ENCODE data around the gene VPS16. TPM values are rescaled to one million over a fixed set of nuclear protein-coding genes. Genes with fewer than 3 reads are reported as not detected.

The VPS16 gene
- total RNA-seq, 1 experiment from 2014 or later, result 26.2 TPM

- no peak for TF ChIP-seq JAZF1 (CRISPR knock-in tag; IDR thresholded peaks at IDR 0.05)
- TF ChIP-seq OVOL2 (CRISPR knock-in tag; IDR thresholded peaks at IDR 0.05; ENCODE audit: borderline replicate concordance), result no peak
- no peak for TF ChIP-seq CREM (CRISPR knock-in tag; IDR thresholded peaks at IDR 0.05)
- no peak for TF ChIP-seq MAX (CRISPR knock-in tag; IDR thresholded peaks at IDR 0.05)
- TF ChIP-seq ESRRA (CRISPR knock-in tag; IDR thresholded peaks at IDR 0.05; ENCODE audit: borderline replicate concordance), result no peak
- no peak for TF ChIP-seq NFYB (CRISPR knock-in tag; conservative IDR thresholded peaks at IDR 0.05; ENCODE audit: low read depth)
Observed at GRCh38 chr20:2892376-2892775, 51.8 kb downstream of the VPS16 start (continued).

GRCh38 chr20:2894221-2894620, 53.7 kb downstream of the VPS16 start:
- ChIA-PET CTCF (no interaction called here), POLR2A (no interaction called here)
- H3K27ac Mint-ChIP-seq, result 0 out of 2 replicates have a peak overlapping the region, but pooled peaks have one; percentile 86
- DNase-seq (ENCODE audit: low spot score) (no peak), ATAC-seq (no peak)
- TF ChIP-seq ATF2 (CRISPR knock-in tag; IDR thresholded peaks at IDR 0.05; ENCODE audit: borderline replicate concordance, low read depth) (no peak), GRHL2 (CRISPR knock-in tag; IDR thresholded peaks at IDR 0.05; ENCODE audit: insufficient replicate concordance, severe bottlenecking) (no peak), ATF3 (CRISPR knock-in tag; conservative IDR thresholded peaks at IDR 0.05) (no peak), AR (CRISPR knock-in tag; IDR thresholded peaks at IDR 0.05) (no peak), ZNF671 (CRISPR knock-in tag; IDR thresholded peaks at IDR 0.05) (no peak), MLX (CRISPR knock-in tag; IDR thresholded peaks at IDR 0.05) (no peak), ZNF416 (CRISPR knock-in tag; IDR thresholded peaks at IDR 0.05) (no peak), USF1 (CRISPR knock-in tag; IDR thresholded peaks at IDR 0.05) (no peak), RELA (CRISPR knock-in tag; IDR thresholded peaks at IDR 0.05; ENCODE audit: borderline replicate concordance) (no peak), PREB (CRISPR knock-in tag; IDR thresholded peaks at IDR 0.05; ENCODE audit: borderline replicate concordance) (no peak), PRDM15 (CRISPR knock-in tag; IDR thresholded peaks at IDR 0.05) (no peak), MYBL2 (CRISPR knock-in tag; IDR thresholded peaks at IDR 0.05) (no peak), FOXK1 (CRISPR knock-in tag; IDR thresholded peaks at IDR 0.05) (no peak), NR2C2 (CRISPR knock-in tag; IDR thresholded peaks at IDR 0.05) (no peak), STAT6 (CRISPR knock-in tag; conservative IDR thresholded peaks at IDR 0.05; ENCODE audit: low read depth) (no peak)
- no peaks in the 10 kb centered on the region for H3K27me3 Mint-ChIP-seq (ENCODE audit: low read depth)
- H3K36me3 Mint-ChIP-seq, result peaks cover 14% of the 10 kb centered on the region
- no peaks in the 10 kb centered on the region for H3K4me1 Mint-ChIP-seq
- peaks cover 12% of the 10 kb centered on the region for H3K9me3 Mint-ChIP-seq
- H3K4me3 Mint-ChIP-seq, result no peak overlapping the region
